ENCODE results near the gene PROK1.

DNA sequence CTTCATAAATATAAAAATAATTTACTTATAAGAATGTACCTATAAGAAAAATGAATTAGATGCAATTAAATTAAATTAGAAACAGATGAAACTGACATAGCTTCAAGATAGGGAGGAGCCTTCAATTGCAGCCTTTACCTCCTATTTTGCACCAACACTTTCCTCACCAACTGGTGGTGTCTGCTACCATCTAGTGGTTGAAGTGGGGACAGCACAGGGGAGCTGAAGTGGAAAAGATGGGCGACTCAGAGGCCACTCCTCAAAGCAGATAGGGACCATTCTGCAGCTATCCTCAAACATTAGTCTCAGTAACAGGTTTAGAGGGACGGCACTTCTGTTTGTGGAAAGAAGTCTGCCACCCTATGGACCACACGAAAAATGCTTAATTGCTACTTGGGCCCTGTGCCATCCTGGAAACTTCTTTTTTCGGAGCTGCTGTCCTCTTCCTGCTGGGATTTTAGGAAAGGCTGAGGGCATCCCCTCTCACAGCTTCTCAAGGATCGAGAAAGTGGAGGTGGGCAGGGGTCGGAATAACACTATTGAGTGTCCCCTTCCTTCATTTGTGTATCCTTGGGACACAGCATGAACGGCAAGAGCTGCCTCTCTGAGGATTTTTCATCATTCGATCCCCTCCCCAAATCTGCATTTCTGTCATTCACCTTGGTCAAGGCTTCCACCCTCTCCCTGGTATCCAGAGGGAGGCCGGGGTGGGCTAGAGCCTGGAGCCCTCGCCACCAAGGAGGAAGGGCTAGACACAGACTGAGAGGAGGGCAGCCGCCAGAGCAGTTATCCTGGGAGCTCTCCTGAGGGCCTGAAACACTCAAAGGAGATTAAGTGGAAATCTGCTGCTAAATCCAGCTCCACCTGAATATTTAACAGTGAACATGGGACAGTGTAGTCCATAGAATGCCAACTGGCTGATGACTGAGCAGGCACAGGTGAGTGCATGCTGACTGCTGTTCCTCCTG is 9.6 kb downstream of the PROK1 start:
- TF ChIP-seq POLR2A (IDR thresholded peaks at IDR 0.05; ENCODE audit: extremely low read depth, insufficient read length) (no peak), CTCF (IDR thresholded peaks at IDR 0.05; ENCODE audit: low read depth, low read length) (peak; percentile 90)
